GM12878 (cell line): ENCODE data around the gene TTYH1. TPM values are rescaled to one million over a fixed set of nuclear protein-coding genes. Genes with fewer than 3 reads are reported as not detected.

Experiments used
- ATAC-seq: fragments of 200-7000 bp; cut with Tn5 transposase; 3 replicates; pipeline ENCODE4 v1.9.1; 2020; ENCODE audit warnings: mild to moderate bottlenecking, moderate library complexity
- BruUV-seq: library from RNA; stranded (reverse); fragments of 400-500 nt; replicated peaks from 2 replicates; lab custom pipeline; 2021; lab: Mats Ljungman, UMichigan
- CTCF ChIA-PET: fragments of 300-600 bp; sonication (Branson Sonifier 250); formaldehyde crosslinking; extraction: SDS; loops from one replicate; lab custom pipeline; 2021; ENCODE audit warnings: inconsistent platforms; lab: Yijun Ruan, JAX
- POLR2A ChIA-PET: fragments of 350-600 bp; formaldehyde crosslinking; extraction: SDS; loops from one replicate; lab custom pipeline; 2021; ENCODE audit warnings: inconsistent platforms; lab: Charles Lee
- RAD21 ChIA-PET: fragments of 300-600 bp; sonication (Branson Sonifier 250); formaldehyde crosslinking; loops from one replicate; lab custom pipeline; 2023; ENCODE audit warnings: antibody characterized with exemption; ENCODE audit not compliant: unreplicated experiment; lab: Charles Lee
- SMC1A ChIA-PET: fragments of 300-600 bp; sonication (Branson Sonifier 250); formaldehyde crosslinking; loops from one replicate; lab custom pipeline; 2023; ENCODE audit not compliant: unreplicated experiment, uncharacterized antibody; lab: Charles Lee
- DNase-seq: peaks from one replicate; pipeline ENCODE4 v3.0.0-alpha.2; 2011; ENCODE audit warnings: low read depth, low spot score
- FAIRE-seq: peaks from 3 replicates; lab custom pipeline; 2011; peaks lifted over from hg19 to GRCh38; lab: Jason Lieb, UNC
- H2AFZ ChIP-seq: 2 replicates; pipeline ENCODE4 v1.6.0; 2011; ENCODE audit warnings: low read depth, low read length, control low read depth; ENCODE audit not compliant: control insufficient read depth
- H3K27ac ChIP-seq: 2 replicates; pipeline ENCODE4 v1.5.1; 2011; ENCODE audit warnings: control low read depth; ENCODE audit not compliant: control insufficient read depth, insufficient read depth
- H3K27me3 ChIP-seq, 2 experiments: replicated peaks in 1 of 2; 2 replicates each; pipeline versions ENCODE4 v1.6.0 to v1.6.1; 2011; ENCODE audit warnings: low read length in 1 of 2; ENCODE audit not compliant: control insufficient read depth in 2 of 2, insufficient read depth in 2 of 2
- H3K36me3 ChIP-seq, 2 experiments: 2 replicates each; pipeline ENCODE4 v1.5.1; 2011; ENCODE audit warnings: low read length in 1 of 2; ENCODE audit not compliant: control insufficient read depth in 2 of 2, insufficient read depth in 2 of 2
- H3K4me1 ChIP-seq: 2 replicates; pipeline ENCODE4 v1.6.1; 2011; ENCODE audit warnings: mild to moderate bottlenecking, low read length, moderate library complexity, mixed read lengths; ENCODE audit not compliant: control insufficient read depth, insufficient read depth
- H3K4me2 ChIP-seq: 2 replicates; pipeline ENCODE4 v1.6.0; 2011; ENCODE audit warnings: control low read depth; ENCODE audit not compliant: control insufficient read depth, insufficient read depth
- H3K4me3 ChIP-seq: fragments of 200-600 bp; sonication (generic); 2 replicates; pipeline ENCODE4 v1.5.1; 2016
- H3K79me2 ChIP-seq: 2 replicates; pipeline ENCODE4 v1.6.0; 2011; ENCODE audit warnings: low read length; ENCODE audit not compliant: control insufficient read depth, insufficient read depth
- H3K9ac ChIP-seq: 2 replicates; pipeline ENCODE4 v1.8.0; 2011; ENCODE audit warnings: low read length, control low read depth, mixed read lengths; ENCODE audit not compliant: control insufficient read depth, insufficient read depth
- H3K9me3 ChIP-seq: replicated peaks from 3 replicates; pipeline ENCODE4 v1.5.1; 2011; ENCODE audit warnings: mild to moderate bottlenecking, low read length; ENCODE audit not compliant: control insufficient read depth, insufficient read depth
- H4K20me1 ChIP-seq: 2 replicates; pipeline ENCODE4 v1.6.0; 2011; ENCODE audit not compliant: control insufficient read depth, insufficient read depth
- ATF7 ChIP-seq: fragments of 450-650 bp; IDR thresholded peaks from 2 replicates; pipeline ENCODE4 v1.6.1; 2016; ENCODE audit warnings: low read depth, mild to moderate bottlenecking
- FOXM1 ChIP-seq: IDR thresholded peaks from 2 replicates; pipeline ENCODE4 v1.6.1; 2012; ENCODE audit warnings: low read depth, mild to moderate bottlenecking, inconsistent platforms, low read length, moderate library complexity
- IKZF1 ChIP-seq: fragments of 450-650 bp; conservative IDR thresholded peaks from 2 replicates; pipeline ENCODE4 v1.6.1; 2017; ENCODE audit warnings: antibody characterized with exemption, mild to moderate bottlenecking
- IKZF2 ChIP-seq, 2 experiments: fragments of 450-650 bp; IDR thresholded peaks; 2 replicates each; pipeline ENCODE4 v1.6.1; 2017; ENCODE audit warnings: mild to moderate bottlenecking in 2 of 2, moderate library complexity in 2 of 2
- KLF5 ChIP-seq: fragments of 450-650 bp; IDR thresholded peaks from 2 replicates; pipeline ENCODE4 v1.6.1; 2014; ENCODE audit warnings: mild to moderate bottlenecking; ENCODE audit not compliant: partially characterized antibody
- MEF2A ChIP-seq: IDR thresholded peaks from 2 replicates; pipeline ENCODE4 v1.6.1; 2011; ENCODE audit warnings: low read depth, mild to moderate bottlenecking, low read length, moderate library complexity; ENCODE audit not compliant: insufficient read depth
- MEF2B ChIP-seq: fragments of 450-650 bp; IDR thresholded peaks from 2 replicates; pipeline ENCODE4 v1.6.1; 2018; ENCODE audit warnings: mild to moderate bottlenecking, moderate library complexity; ENCODE audit not compliant: partially characterized antibody, poor library complexity, severe bottlenecking
- NFXL1 ChIP-seq: fragments of 450-650 bp; IDR thresholded peaks from 2 replicates; pipeline ENCODE4 v1.6.1; 2017; ENCODE audit warnings: antibody characterized with exemption, mild to moderate bottlenecking, borderline replicate concordance
- PAX5 ChIP-seq: IDR thresholded peaks from 2 replicates; pipeline ENCODE4 v1.6.1; 2011; ENCODE audit warnings: low read depth, low read length, borderline replicate concordance
- RAD51 ChIP-seq: fragments of 450-650 bp; IDR thresholded peaks from 2 replicates; pipeline ENCODE4 v1.6.1; 2016; ENCODE audit warnings: moderate library complexity, mild to moderate bottlenecking, inconsistent platforms
- TARDBP ChIP-seq: IDR thresholded peaks from 2 replicates; pipeline ENCODE4 v1.6.1; 2016; ENCODE audit warnings: borderline replicate concordance
- TCF7 ChIP-seq: IDR thresholded peaks from 2 replicates; pipeline ENCODE4 v1.6.1; 2014; ENCODE audit warnings: antibody characterized with exemption, borderline replicate concordance
- YY1 ChIP-seq: IDR thresholded peaks from 2 replicates; pipeline ENCODE4 v1.6.1; 2011; ENCODE audit warnings: low read depth, mild to moderate bottlenecking, low read length
- ZBED1 ChIP-seq: IDR thresholded peaks from 2 replicates; pipeline ENCODE4 v1.6.1; 2016; ENCODE audit warnings: borderline replicate concordance
- WGBS: methylation state at CpG from one replicate; pipeline ENCODE4 v1.1.6; 2016; ENCODE audit warnings: low lambda C conversion rate; ENCODE audit not compliant: insufficient replicate concordance, insufficient coverage; ENCODE audit errors: missing lambda C conversion rate; 5-methylcytosine and 5-hydroxymethylcytosine counted together
- in situ Hi-C: fragments of 300-500 bp; cut with MboI; formaldehyde crosslinking; loops from 9 replicates; pipeline ENCODE4 v1.14.3; 2018; ENCODE audit warnings: mixed read lengths
- intact Hi-C: fragments of 100-400 bp; cut with micrococcal nuclease; formaldehyde crosslinking; loops from one replicate; pipeline ENCODE4 v1.14.2; 2022; ENCODE audit not compliant: unreplicated experiment
- polyA plus RNA-seq, 11 experiments: library from polyadenylated mRNA; depleted of rRNA in 4 of 11; unstranded in 6 of 11; stranded (reverse) in 5 of 11; fragments of >200 nt; fragmentation: Nextera tagmentation in 4 of 11; fragmentation: Illumina TruSeq in 1 of 11; extraction: Ambion mirVana in 4 of 11; extraction: Trizol in 1 of 11; gene quantifications; 1 replicate in 1 of 11; 2 replicates in 10 of 11; pipeline versions ENCODE4 v1.2.1 to v1.2.3, GENCODE V29; 2011 to 2016; ENCODE audit warnings: inconsistent platforms in 2 of 11, missing spikeins in 2 of 11, low read depth in 1 of 11
- total RNA-seq, 4 experiments: library from RNA; depleted of rRNA in 3 of 4; stranded (reverse); fragments of >200 nt in 3 of 4; fragmentation: Illumina TruSeq in 1 of 4; extraction: Trizol in 1 of 4; gene quantifications; 2 replicates each; pipeline versions ENCODE4 v1.2.1 to v1.2.3, GENCODE V29; 2013 to 2021
- TF ChIP-seq, protein P1 (sequence below): fragments of 450-650 bp; IDR thresholded peaks from 2 replicates; pipeline ENCODE4 v1.6.1; 2016; ENCODE audit warnings: mild to moderate bottlenecking
- TF ChIP-seq, protein P2 (sequence below): IDR thresholded peaks from 2 replicates; pipeline ENCODE4 v1.6.1; 2011; ENCODE audit warnings: borderline replicate concordance, low read depth, mild to moderate bottlenecking, moderate library complexity, low read length; ENCODE audit not compliant: insufficient read depth, poor library complexity, severe bottlenecking
- TF ChIP-seq, protein P3 (sequence below): fragments of 450-650 bp; IDR thresholded peaks from 2 replicates; pipeline ENCODE4 v1.6.1; 2018; ENCODE audit warnings: borderline replicate concordance, mild to moderate bottlenecking; ENCODE audit not compliant: partially characterized antibody

TTYH1 gene
- total and polyA plus RNA-seq, 10 of the 15 experiments (the other 5 are each of a cell fraction or from before 2014, with no cell fraction given) = 0.01 to 0.36 (median 0.09) TPM; not detected in 3

GRCh38 chr19:54373781-54374631 lies 41.3 kb upstream of the TTYH1 start:
- Histone ChIP-seq H3K4me1 (peaks cover 11% of the 10 kb centered on the region), H3K4me3 (no peak overlapping the region), H3K27ac (no peak overlapping the region), H2AFZ (no peak overlapping the region), H3K9ac (no peak overlapping the region), H3K36me3 (no peaks in the 10 kb centered on the region), H3K9me3 (no peaks in the 10 kb centered on the region; the same call in 1 of the 3 replicates), H3K4me2 (no peak overlapping the region), H3K79me2 (no peaks in the 10 kb centered on the region), H3K27me3 (no peaks in the 10 kb centered on the region; a peak in 1 of 4 replicates), H4K20me1 (no peaks in the 10 kb centered on the region)
- FAIRE-seq = no peak
- ATAC-seq = peak; percentile 43
- in situ Hi-C loops (no loop called here), intact Hi-C loops (no loop called here)
- ChIA-PET RAD21 (interaction anchor here (1.9 to 5.0 kb wide), 2 partner anchors 14 to 15 kb away, joined by 5 to 32 read pairs; no protein-coding TSS in a partner anchor), POLR2A (interaction anchor here (0.9 to 1.5 kb wide), 4 partner anchors 8 to 14 kb away, joined by 3 to 4 read pairs (median 3); partner anchors contain the start of gene LAIR1), CTCF (interaction anchor here (1.1 to 6.7 kb wide), 5 partner anchors 9 to 18 kb away, joined by 3 to 68 read pairs (median 3); partner anchors contain the start of gene LAIR1), SMC1A (interaction anchor here (1.5 to 1.9 kb wide), 2 partner anchors 14 to 17 kb away, joined by 5 to 13 read pairs; no protein-coding TSS in a partner anchor)
- BruUV-seq = no TSS peak
- 34% methylated on average over 15 of the region's 16 CpGs for WGBS
- DNase-seq = no peak
- TF ChIP-seq, protein P1, sequence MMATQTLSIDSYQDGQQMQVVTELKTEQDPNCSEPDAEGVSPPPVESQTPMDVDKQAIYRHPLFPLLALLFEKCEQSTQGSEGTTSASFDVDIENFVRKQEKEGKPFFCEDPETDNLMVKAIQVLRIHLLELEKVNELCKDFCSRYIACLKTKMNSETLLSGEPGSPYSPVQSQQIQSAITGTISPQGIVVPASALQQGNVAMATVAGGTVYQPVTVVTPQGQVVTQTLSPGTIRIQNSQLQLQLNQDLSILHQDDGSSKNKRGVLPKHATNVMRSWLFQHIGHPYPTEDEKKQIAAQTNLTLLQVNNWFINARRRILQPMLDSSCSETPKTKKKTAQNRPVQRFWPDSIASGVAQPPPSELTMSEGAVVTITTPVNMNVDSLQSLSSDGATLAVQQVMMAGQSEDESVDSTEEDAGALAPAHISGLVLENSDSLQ = peak; percentile 59
- peak; percentile 85 for TF ChIP-seq YY1
- TF ChIP-seq IKZF1 = peak; percentile 73
- peak; percentile 76 for TF ChIP-seq ATF7
- TF ChIP-seq KLF5 = no peak
- TF ChIP-seq, protein P2, sequence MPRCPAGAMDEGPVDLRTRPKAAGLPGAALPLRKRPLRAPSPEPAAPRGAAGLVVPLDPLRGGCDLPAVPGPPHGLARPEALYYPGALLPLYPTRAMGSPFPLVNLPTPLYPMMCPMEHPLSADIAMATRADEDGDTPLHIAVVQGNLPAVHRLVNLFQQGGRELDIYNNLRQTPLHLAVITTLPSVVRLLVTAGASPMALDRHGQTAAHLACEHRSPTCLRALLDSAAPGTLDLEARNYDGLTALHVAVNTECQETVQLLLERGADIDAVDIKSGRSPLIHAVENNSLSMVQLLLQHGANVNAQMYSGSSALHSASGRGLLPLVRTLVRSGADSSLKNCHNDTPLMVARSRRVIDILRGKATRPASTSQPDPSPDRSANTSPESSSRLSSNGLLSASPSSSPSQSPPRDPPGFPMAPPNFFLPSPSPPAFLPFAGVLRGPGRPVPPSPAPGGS = peak; percentile 45
- peak; percentile 49; the same call in 1 of the 2 replicates for TF ChIP-seq TCF7
- peak; percentile 71; the same call in 1 of the 2 replicates for TF ChIP-seq ZBED1
- peak; percentile 81; the same call in 1 of the 2 replicates for TF ChIP-seq MEF2A
- TF ChIP-seq FOXM1 = peak; percentile 50; the same call in 1 of the 2 replicates
- no peak for TF ChIP-seq TARDBP
- TF ChIP-seq IKZF2 (IDR thresholded peaks at IDR 0.05) = peak; percentile 58 to 65; a peak in 2 of 4 replicates
- TF ChIP-seq RAD51 = peak; percentile 23; the same call in 1 of the 2 replicates
- no peak for TF ChIP-seq PAX5
- TF ChIP-seq MEF2B = peak; percentile 62
- TF ChIP-seq, protein P3, sequence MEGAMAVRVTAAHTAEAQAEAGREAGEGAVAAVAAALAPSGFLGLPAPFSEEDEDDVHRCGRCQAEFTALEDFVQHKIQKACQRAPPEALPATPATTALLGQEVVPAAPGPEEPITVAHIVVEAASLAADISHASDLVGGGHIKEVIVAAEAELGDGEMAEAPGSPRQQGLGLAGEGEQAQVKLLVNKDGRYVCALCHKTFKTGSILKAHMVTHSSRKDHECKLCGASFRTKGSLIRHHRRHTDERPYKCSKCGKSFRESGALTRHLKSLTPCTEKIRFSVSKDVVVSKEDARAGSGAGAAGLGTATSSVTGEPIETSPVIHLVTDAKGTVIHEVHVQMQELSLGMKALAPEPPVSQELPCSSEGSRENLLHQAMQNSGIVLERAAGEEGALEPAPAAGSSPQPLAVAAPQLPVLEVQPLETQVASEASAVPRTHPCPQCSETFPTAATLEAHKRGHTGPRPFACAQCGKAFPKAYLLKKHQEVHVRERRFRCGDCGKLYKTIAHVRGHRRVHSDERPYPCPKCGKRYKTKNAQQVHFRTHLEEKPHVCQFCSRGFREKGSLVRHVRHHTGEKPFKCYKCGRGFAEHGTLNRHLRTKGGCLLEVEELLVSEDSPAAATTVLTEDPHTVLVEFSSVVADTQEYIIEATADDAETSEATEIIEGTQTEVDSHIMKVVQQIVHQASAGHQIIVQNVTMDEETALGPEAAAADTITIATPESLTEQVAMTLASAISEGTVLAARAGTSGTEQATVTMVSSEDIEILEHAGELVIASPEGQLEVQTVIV = no peak
- TF ChIP-seq NFXL1 = no peak
